ENCODE measurements around the gene ABCC10. TPM values are rescaled to one million over a fixed set of nuclear protein-coding genes. Genes with fewer than 3 reads are reported as not detected.
A peak's percentile ranks its signal among the peaks of the same experiment; 100 is the strongest.

The ABCC10 gene
- total and polyA plus RNA-seq, 10 of the 15 experiments (the other 5 are each of a cell fraction or from before 2014, with no cell fraction given): 0.80 to 18.2 (median 6.4) TPM

GRCh38 chr6:43477235-43478007, 50.1 kb downstream of the ABCC10 start, which contains the start of gene TJAP1 (continued):
- no peak for TF ChIP-seq MEF2A (IDR thresholded peaks at IDR 0.05; ENCODE audit: insufficient read depth, low read depth, low read length)
- no peak for TF ChIP-seq ZNF592 (IDR thresholded peaks at IDR 0.05)
- peak; percentile 44; the same call in 1 of the 2 replicates for TF ChIP-seq PKNOX1 (IDR thresholded peaks at IDR 0.05)
- peak; percentile 81 for TF ChIP-seq TCF12 (IDR thresholded peaks at IDR 0.05; ENCODE audit: low read depth, low read length)
- no peak for TF ChIP-seq KLF5 (IDR thresholded peaks at IDR 0.05; ENCODE audit: partially characterized antibody)
- peak; percentile 53; the same call in 1 of the 2 replicates for TF ChIP-seq POLR2AphosphoS2 (IDR thresholded peaks at IDR 0.05; ENCODE audit: low read depth, low read length)
- TF ChIP-seq SPI1 (IDR thresholded peaks at IDR 0.05; ENCODE audit: borderline replicate concordance, insufficient read depth, low read depth, low read length): no peak
- no peak for TF ChIP-seq NR2F1 (conservative IDR thresholded peaks at IDR 0.05)
- no peak for TF ChIP-seq ELK1 (IDR thresholded peaks at IDR 0.05; ENCODE audit: low read depth, low read length)
- no peak for TF ChIP-seq SUZ12 (IDR thresholded peaks at IDR 0.05; ENCODE audit: unreplicated experiment)
- no peak for TF ChIP-seq JUNB (IDR thresholded peaks at IDR 0.05)
- peak; percentile 78 for TF ChIP-seq TCF3 (IDR thresholded peaks at IDR 0.05; ENCODE audit: borderline replicate concordance, insufficient read depth, low read depth, low read length)
- TF ChIP-seq KDM1A (IDR thresholded peaks at IDR 0.05; ENCODE audit: borderline replicate concordance): no peak
- no peak for TF ChIP-seq IRF3 (IDR thresholded peaks at IDR 0.05)
- TF ChIP-seq POLR2AphosphoS5 (IDR thresholded peaks at IDR 0.05; ENCODE audit: low read length): peak; percentile 83
- peak; percentile 14 for TF ChIP-seq RUNX3 (IDR thresholded peaks at IDR 0.05; ENCODE audit: low read length)
- TF ChIP-seq IKZF2 (IDR thresholded peaks at IDR 0.05): no peak; a peak in 1 of 4 replicates
- TF ChIP-seq SIX5 (IDR thresholded peaks at IDR 0.05; ENCODE audit: low read depth, low read length, severe bottlenecking): peak; percentile 25
- TF ChIP-seq BRCA1 (IDR thresholded peaks at IDR 0.05; ENCODE audit: low read depth, low read length): no peak
- peak; percentile 2 for TF ChIP-seq PBX3 (IDR thresholded peaks at IDR 0.05; ENCODE audit: insufficient replicate concordance, low read depth, low read length)
- 0 out of 3 replicates have a peak, but pooled peaks of 1 of the 2 experiments have one; percentile 21 for TF ChIP-seq EGR1 (IDR thresholded peaks at IDR 0.05; ENCODE audit: borderline replicate concordance in 1 of 2, low read depth in 2 of 2, low read length in 2 of 2)
- TF ChIP-seq DPF2 (IDR thresholded peaks at IDR 0.05): no peak

Measured in GM12878 (cell line).